ENCODE results near the gene LAD1. TPM values are rescaled to one million over a fixed set of nuclear protein-coding genes. Genes with fewer than 3 reads are reported as not detected.

LAD1 gene
- total and polyA plus RNA-seq, 2 donors (not counting 1 experiment from before 2014, with no cell fraction given): not detected

DNA sequence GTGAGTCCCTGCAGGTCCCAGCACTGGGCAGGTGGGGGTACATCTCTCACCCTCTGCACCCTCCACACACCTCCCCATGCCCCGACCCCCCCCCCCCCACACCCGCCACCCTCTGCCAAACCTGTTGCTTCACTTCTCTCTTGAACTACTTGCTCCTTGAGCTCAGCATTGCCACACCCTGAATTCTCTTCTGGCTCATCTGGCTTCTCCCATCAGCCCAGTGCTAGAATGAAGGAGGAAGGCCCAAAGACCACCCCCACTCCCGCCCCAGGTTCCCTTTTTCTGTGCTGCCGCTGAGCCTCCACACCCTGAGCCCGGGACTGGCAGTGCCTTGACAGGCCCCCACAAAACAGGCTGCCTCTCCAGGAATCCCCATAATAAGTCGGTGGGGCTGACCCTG lies 28.8 kb upstream of the LAD1 start:
- TF ChIP-seq CTCF (conservative IDR thresholded peaks at IDR 0.05 in 1 of 2, IDR thresholded peaks at IDR 0.05 in 1 of 2; ENCODE audit: low read depth in 1 of 2, low read length in 2 of 2): no peak
- TF ChIP-seq EZH2 (IDR thresholded peaks at IDR 0.05; ENCODE audit: low read length, missing control alignments): no peak
- Histone ChIP-seq H3K4me2 (ENCODE audit: extremely low read depth, insufficient read depth, low read length) (no peak overlapping the region), H3K9me3 (ENCODE audit: control insufficient read depth, insufficient read depth, low read depth, low read length) (no peaks in the 10 kb centered on the region), H2AFZ (ENCODE audit: low read length) (no peak overlapping the region), H3K9ac (ENCODE audit: insufficient read depth, low read length) (no peak overlapping the region), H3K4me3 (replicated peaks in 1 of 4; ENCODE audit: control extremely low read depth in 1 of 4, insufficient read depth in 1 of 4, low read depth in 3 of 4, low read length in 4 of 4) (no peak overlapping the region), H3K4me1 (ENCODE audit: control insufficient read depth, extremely low read depth, insufficient read depth, low read length) (no peaks in the 10 kb centered on the region), H3K27me3 (ENCODE audit: control insufficient read depth, insufficient read depth, low read length) (peaks cover 11% of the 10 kb centered on the region), H3K27ac (ENCODE audit: insufficient read depth, low read length) (no peak overlapping the region), H3K79me2 (ENCODE audit: control insufficient read depth, insufficient read depth, low read length) (no peaks in the 10 kb centered on the region), H3K36me3 (ENCODE audit: control insufficient read depth, insufficient read depth, low read length) (no peaks in the 10 kb centered on the region), H4K20me1 (ENCODE audit: control insufficient read depth, extremely low read depth, insufficient read depth, low read length) (no peaks in the 10 kb centered on the region)
- DNase-seq (ENCODE audit: low read depth in 2 of 2): no peak

DNA sequence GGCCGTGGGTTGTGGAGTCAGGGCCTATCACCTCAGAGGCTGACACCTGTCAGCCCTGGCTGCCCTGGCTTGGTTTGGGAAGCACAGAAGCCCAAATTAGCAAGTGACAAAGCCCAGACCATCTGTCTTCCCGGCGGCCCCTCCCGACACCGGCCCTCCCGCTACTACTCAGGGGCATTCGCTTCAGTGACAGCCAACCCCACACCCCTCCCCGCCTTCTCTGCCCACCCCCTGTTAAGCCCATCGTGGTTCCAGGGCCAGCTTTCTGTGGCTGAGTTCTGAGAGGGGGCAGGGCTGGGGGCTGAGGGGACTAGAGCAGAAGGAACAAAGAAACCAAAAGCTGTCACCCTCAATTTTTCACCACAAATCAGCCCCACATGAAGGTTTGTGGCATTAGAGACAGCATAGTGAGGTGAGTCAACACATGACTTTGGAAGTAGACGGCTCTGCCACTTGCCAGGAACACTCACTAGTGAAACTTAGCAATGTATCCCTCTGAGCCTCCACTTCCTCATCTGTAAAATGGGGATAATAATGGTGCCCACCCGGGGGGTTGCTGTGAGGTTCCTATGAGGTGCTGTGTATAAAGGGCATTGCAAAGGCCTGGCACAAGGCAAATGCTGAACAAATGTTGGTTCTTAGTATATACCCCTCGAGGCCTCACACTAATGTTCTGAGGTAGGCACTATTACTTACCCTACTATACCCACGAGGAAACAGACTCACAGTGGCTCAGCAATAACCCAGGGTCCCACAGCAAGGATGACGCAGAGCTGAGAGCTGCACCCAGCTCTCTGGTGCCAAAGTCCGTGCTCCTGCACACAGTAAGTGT lies 27.6 kb upstream of the LAD1 start:
- no peak overlapping the region for H2AFZ ChIP-seq (ENCODE audit: low read length)
- peaks cover 14% of the 10 kb centered on the region for H3K27me3 ChIP-seq (ENCODE audit: control insufficient read depth, insufficient read depth, low read length)
- no peaks in the 10 kb centered on the region for H3K79me2 ChIP-seq (ENCODE audit: control insufficient read depth, insufficient read depth, low read length)
- H4K20me1 ChIP-seq (ENCODE audit: control insufficient read depth, extremely low read depth, insufficient read depth, low read length): no peaks in the 10 kb centered on the region
- H3K9ac ChIP-seq (ENCODE audit: insufficient read depth, low read length): no peak overlapping the region
- peak in 1 of 2 donors; percentile 11 for DNase-seq (ENCODE audit: low read depth in 2 of 2)
- H3K9me3 ChIP-seq (ENCODE audit: control insufficient read depth, insufficient read depth, low read depth, low read length): no peaks in the 10 kb centered on the region
- TF ChIP-seq EZH2 (IDR thresholded peaks at IDR 0.05; ENCODE audit: low read length, missing control alignments): no peak
- TF ChIP-seq CTCF (conservative IDR thresholded peaks at IDR 0.05 in 1 of 2, IDR thresholded peaks at IDR 0.05 in 1 of 2; ENCODE audit: low read depth in 1 of 2, low read length in 2 of 2): no peak
- H3K36me3 ChIP-seq (ENCODE audit: control insufficient read depth, insufficient read depth, low read length): no peaks in the 10 kb centered on the region
- no peaks in the 10 kb centered on the region for H3K4me1 ChIP-seq (ENCODE audit: control insufficient read depth, extremely low read depth, insufficient read depth, low read length)
- H3K4me3 ChIP-seq (replicated peaks in 1 of 4; ENCODE audit: control extremely low read depth in 1 of 4, insufficient read depth in 1 of 4, low read depth in 3 of 4, low read length in 4 of 4): no peak overlapping the region
- no peak overlapping the region for H3K27ac ChIP-seq (ENCODE audit: insufficient read depth, low read length)
- no peak overlapping the region for H3K4me2 ChIP-seq (ENCODE audit: extremely low read depth, insufficient read depth, low read length)

DNA sequence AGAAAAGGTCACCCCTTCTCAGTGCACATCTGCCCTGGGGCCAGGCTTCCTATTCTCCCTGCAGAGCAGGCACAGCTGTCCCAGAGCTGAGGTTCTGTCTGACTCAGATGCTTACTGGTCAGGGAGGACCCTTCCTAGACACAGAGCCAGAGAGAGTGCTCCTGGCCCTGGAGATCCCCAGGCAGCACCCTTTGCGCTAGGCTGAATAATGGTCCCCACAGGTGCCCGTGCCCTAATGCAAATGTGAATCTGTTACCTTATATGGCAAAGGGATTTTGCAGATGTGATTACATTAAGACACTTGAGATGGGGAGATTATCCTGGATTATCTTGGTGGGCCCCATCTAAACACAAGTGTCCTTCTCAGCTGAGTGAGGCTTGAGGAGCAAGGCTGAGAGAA lies 25.0 kb upstream of the LAD1 start:
- TF ChIP-seq EZH2 (IDR thresholded peaks at IDR 0.05; ENCODE audit: low read length, missing control alignments) (no peak), CTCF (conservative IDR thresholded peaks at IDR 0.05 in 1 of 2, IDR thresholded peaks at IDR 0.05 in 1 of 2; ENCODE audit: low read depth in 1 of 2, low read length in 2 of 2) (no peak)
- no peak overlapping the region for H3K27ac ChIP-seq (ENCODE audit: insufficient read depth, low read length)
- no peaks in the 10 kb centered on the region for H3K79me2 ChIP-seq (ENCODE audit: control insufficient read depth, insufficient read depth, low read length)
- H2AFZ ChIP-seq (ENCODE audit: low read length): no peak overlapping the region
- H3K4me2 ChIP-seq (ENCODE audit: extremely low read depth, insufficient read depth, low read length): no peak overlapping the region
- H3K27me3 ChIP-seq (ENCODE audit: control insufficient read depth, insufficient read depth, low read length): peaks cover 20% of the 10 kb centered on the region
- H3K36me3 ChIP-seq (ENCODE audit: control insufficient read depth, insufficient read depth, low read length): no peaks in the 10 kb centered on the region
- H3K9me3 ChIP-seq (ENCODE audit: control insufficient read depth, insufficient read depth, low read depth, low read length): no peaks in the 10 kb centered on the region
- no peaks in the 10 kb centered on the region for H4K20me1 ChIP-seq (ENCODE audit: control insufficient read depth, extremely low read depth, insufficient read depth, low read length)
- no peak overlapping the region for H3K9ac ChIP-seq (ENCODE audit: insufficient read depth, low read length)
- no peaks in the 10 kb centered on the region for H3K4me1 ChIP-seq (ENCODE audit: control insufficient read depth, extremely low read depth, insufficient read depth, low read length)
- DNase-seq (ENCODE audit: low read depth in 2 of 2): no peak
- H3K4me3 ChIP-seq (replicated peaks in 1 of 4; ENCODE audit: control extremely low read depth in 1 of 4, insufficient read depth in 1 of 4, low read depth in 3 of 4, low read length in 4 of 4): no peak overlapping the region

Data from fibroblast of lung (primary cell).